A549 (cell line): ENCODE results near the gene ZNF467. TPM values are rescaled to one million over a fixed set of nuclear protein-coding genes. Genes with fewer than 3 reads are reported as not detected.

Source experiments
- ATAC-seq, 2 experiments: fragments of 200-7000 bp in 1 of 2; fragments of >200 bp in 1 of 2; cut with Nextera tagmentation in 1 of 2; cut with Tn5 transposase in 1 of 2; 3 replicates each; pipeline versions ENCODE4 v1.8.0 to v1.9.1; 2018 to 2020; ENCODE audit warnings: mild to moderate bottlenecking in 1 of 2, moderate library complexity in 1 of 2
- CTCF ChIA-PET: fragments of 300-600 bp; sonication (Branson Sonifier 250); formaldehyde crosslinking; extraction: SDS; loops from one replicate; lab custom pipeline; 2021; ENCODE audit warnings: antibody characterized with exemption, inconsistent platforms; lab: Yijun Ruan, JAX
- POLR2A ChIA-PET: fragments of 350-600 bp; formaldehyde crosslinking; extraction: SDS; loops from one replicate; lab custom pipeline; 2021; ENCODE audit warnings: antibody characterized with exemption, inconsistent platforms; lab: Yijun Ruan, JAX
- DNase-seq, 2 experiments: peaks; one replicate each; pipeline versions ENCODE4 v3.0.0 to v3.0.0-alpha.2; 2011 to 2016; ENCODE audit warnings: low read depth in 1 of 2, low spot score in 1 of 2
- FAIRE-seq: peaks from 2 replicates; lab custom pipeline; 2011; peaks lifted over from hg19 to GRCh38; lab: Jason Lieb, UNC
- H3K27ac ChIP-seq, 2 experiments: fragments of >200 bp; sonication (Bioruptor Twin); formaldehyde crosslinking; 3 replicates each; pipeline ENCODE4 v1.5.1; 2016 to 2017
- H3K4me1 ChIP-seq: fragments of >200 bp; sonication (Bioruptor Twin); formaldehyde crosslinking; 3 replicates; pipeline ENCODE4 v1.6.1; 2016
- H3K4me2 ChIP-seq: fragments of >200 bp; sonication (Bioruptor Twin); formaldehyde crosslinking; 3 replicates; pipeline ENCODE4 v1.6.1; 2016
- H3K4me3 ChIP-seq: fragments of >200 bp; sonication (Bioruptor Twin); formaldehyde crosslinking; 3 replicates; pipeline ENCODE4 v1.5.1; 2016
- H3K9me3 ChIP-seq: fragments of >200 bp; sonication (Bioruptor Twin); formaldehyde crosslinking; 3 replicates; pipeline ENCODE4 v1.6.1; 2016
- CBX2 ChIP-seq: fragments of 200-600 bp; sonication (generic); IDR thresholded peaks from 2 replicates; pipeline ENCODE4 v1.6.1; 2016; ENCODE audit warnings: low read depth, mild to moderate bottlenecking, borderline replicate concordance
- EP300 ChIP-seq, 2 experiments: fragments of >200 bp; sonication (Bioruptor Twin); formaldehyde crosslinking; IDR thresholded peaks; 2 replicates in 1 of 2; 3 replicates in 1 of 2; pipeline ENCODE4 v1.6.1; 2016 to 2017
- ESRRA ChIP-seq: fragments of 150-350 bp; IDR thresholded peaks from 2 replicates; pipeline ENCODE4 v1.6.1; 2014; ENCODE audit warnings: mild to moderate bottlenecking, low read length, borderline replicate concordance
- FOSB ChIP-seq: fragments of 250-450 bp; sonication (Bioruptor Pico); IDR thresholded peaks from 2 replicates; pipeline ENCODE4 v1.5.0; 2020; ENCODE audit warnings: mild to moderate bottlenecking, moderate library complexity
- GATA3 ChIP-seq: IDR thresholded peaks from 2 replicates; pipeline ENCODE4 v1.6.1; 2012; ENCODE audit warnings: borderline replicate concordance
- HDAC2 ChIP-seq: fragments of 200-600 bp; sonication (generic); IDR thresholded peaks from 2 replicates; pipeline ENCODE4 v1.6.1; 2016
- HEYL ChIP-seq: fragments of 250-450 bp; sonication (Bioruptor Pico); IDR thresholded peaks from 2 replicates; pipeline ENCODE4 v1.8.0; 2021; ENCODE audit warnings: mild to moderate bottlenecking, moderate library complexity
- HMGXB4 ChIP-seq: fragments of 250-450 bp; sonication (Bioruptor Pico); IDR thresholded peaks from 2 replicates; pipeline ENCODE4 v1.5.0; 2021; ENCODE audit warnings: mild to moderate bottlenecking, moderate library complexity, borderline replicate concordance
- HOXA7 ChIP-seq: fragments of 250-450 bp; sonication (Bioruptor Pico); IDR thresholded peaks from 2 replicates; pipeline ENCODE4 v1.5.0; 2020; ENCODE audit warnings: mild to moderate bottlenecking, moderate library complexity
- JUN ChIP-seq, 2 experiments: fragments of >200 bp; sonication (Bioruptor Twin); formaldehyde crosslinking; IDR thresholded peaks; 2 replicates in 1 of 2; 3 replicates in 1 of 2; pipeline ENCODE4 v1.6.1; 2016 to 2017
- KDM1A ChIP-seq: fragments of 200-600 bp; sonication (generic); IDR thresholded peaks from 2 replicates; pipeline ENCODE4 v1.6.1; 2016; ENCODE audit warnings: low read depth, mild to moderate bottlenecking
- KDM5A ChIP-seq: fragments of 200-600 bp; sonication (generic); IDR thresholded peaks from 2 replicates; pipeline ENCODE4 v1.6.1; 2016; ENCODE audit warnings: antibody characterized with exemption, mild to moderate bottlenecking
- MAFK ChIP-seq: fragments of 450-650 bp; IDR thresholded peaks from 2 replicates; pipeline ENCODE4 v1.6.1; 2014; ENCODE audit not compliant: partially characterized antibody
- MAX ChIP-seq: IDR thresholded peaks from 2 replicates; pipeline ENCODE4 v1.6.1; 2012
- MYC ChIP-seq: IDR thresholded peaks from 2 replicates; pipeline ENCODE4 v1.6.1; 2012; ENCODE audit warnings: mild to moderate bottlenecking, inconsistent platforms, low read length, improper control_type of control experiment, borderline replicate concordance
- NFE2L2 ChIP-seq: fragments of 150-350 bp; conservative IDR thresholded peaks from 2 replicates; pipeline ENCODE4 v1.6.1; 2014; ENCODE audit warnings: low read length
- NR3C1 ChIP-seq: fragments of >200 bp; sonication (Bioruptor Twin); formaldehyde crosslinking; IDR thresholded peaks from 3 replicates; pipeline ENCODE4 v1.6.1; 2017
- PBX3 ChIP-seq: IDR thresholded peaks from 2 replicates; pipeline ENCODE4 v1.6.1; 2012
- RAD21 ChIP-seq, 2 experiments: fragments of >200 bp in 1 of 2; sonication (Bioruptor Twin) in 1 of 2; formaldehyde crosslinking in 1 of 2; IDR thresholded peaks in 1 of 2; conservative IDR thresholded peaks in 1 of 2; 2 replicates in 1 of 2; 3 replicates in 1 of 2; pipeline ENCODE4 v1.6.1; 2012 to 2018; ENCODE audit warnings: inconsistent platforms in 1 of 2
- RNF2 ChIP-seq: fragments of 200-600 bp; sonication (generic); IDR thresholded peaks from 2 replicates; pipeline ENCODE4 v1.6.1; 2016; ENCODE audit warnings: low read depth, mild to moderate bottlenecking, antibody characterized with exemption, moderate library complexity, borderline replicate concordance
- TFCP2L1 ChIP-seq: fragments of 250-450 bp; sonication (Bioruptor Pico); IDR thresholded peaks from 2 replicates; pipeline ENCODE4 v1.5.0; 2021; ENCODE audit warnings: mild to moderate bottlenecking
- TP53 ChIP-seq: fragments of 250-450 bp; sonication (Bioruptor Pico); IDR thresholded peaks from 2 replicates; pipeline ENCODE4 v1.5.0; 2021; ENCODE audit warnings: mild to moderate bottlenecking, moderate library complexity
- ZC3H11A ChIP-seq: fragments of 450-650 bp; IDR thresholded peaks from 2 replicates; pipeline ENCODE4 v1.6.1; 2014; ENCODE audit warnings: antibody characterized with exemption, mild to moderate bottlenecking
- WGBS: methylation state at CpG from one replicate; pipeline ENCODE4 v1.1.6; 2017; ENCODE audit errors: missing lambda C conversion rate; 5-methylcytosine and 5-hydroxymethylcytosine counted together
- polyA plus RNA-seq, 4 experiments: library from polyadenylated mRNA; depleted of rRNA in 3 of 4; stranded (reverse); fragments of >200 nt; fragmentation: RNase III in 1 of 4; extraction: RNeasy Plus Mini Kit Qiagen cat#74134 plus additional on column Dnase treatment in 1 of 4; gene quantifications; 2 replicates in 3 of 4; 3 replicates in 1 of 4; pipeline ENCODE4 v1.2.3, GENCODE V29; 2011 to 2017
- TF ChIP-seq, protein P1 (sequence below): fragments of 450-650 bp; IDR thresholded peaks from 2 replicates; pipeline ENCODE4 v1.6.1; 2014; ENCODE audit warnings: antibody characterized with exemption

ZNF467 gene
- polyA plus RNA-seq, 2 of the 4 experiments (the other 2 are of a cell fraction), result 3.1 to 3.3 TPM

- TF ChIP-seq CBX2 (no peak), GATA3 (no peak), JUN (IDR thresholded peaks at IDR 0.05) (no peak), TP53 (CRISPR knock-in tag) (no peak), FOSB (CRISPR knock-in tag) (no peak), PBX3 (no peak), HEYL (CRISPR knock-in tag) (no peak), MAX (no peak), KDM5A (no peak)
- TF ChIP-seq, all 56 proteins: peak for 0
These were observed 33.3 kb upstream of the ZNF467 start (continued) for GRCh38 chr7:149806726-149807125.

GRCh38 chr7:149804106-149804505 is 30.7 kb upstream of the ZNF467 start:
- FAIRE-seq (no peak), DNase-seq (no peak), ATAC-seq (no peak; a peak in 2 of 6 replicates)
- Histone ChIP-seq H3K4me3 (no peak overlapping the region), H3K9me3 (no peaks in the 10 kb centered on the region), H3K27ac (no peak overlapping the region), H3K4me1 (no peaks in the 10 kb centered on the region), H3K4me2 (no peak overlapping the region)
- no peak for TF ChIP-seq MYC
- TF ChIP-seq RAD21 (conservative IDR thresholded peaks at IDR 0.05 in 1 of 2, IDR thresholded peaks at IDR 0.05 in 1 of 2), result no peak
- no peak for TF ChIP-seq PBX3
- no peak for TF ChIP-seq HDAC2
- TF ChIP-seq EP300 (IDR thresholded peaks at IDR 0.05), result no peak
- no peak for TF ChIP-seq TFCP2L1 (CRISPR knock-in tag)
- TF ChIP-seq, protein P1, sequence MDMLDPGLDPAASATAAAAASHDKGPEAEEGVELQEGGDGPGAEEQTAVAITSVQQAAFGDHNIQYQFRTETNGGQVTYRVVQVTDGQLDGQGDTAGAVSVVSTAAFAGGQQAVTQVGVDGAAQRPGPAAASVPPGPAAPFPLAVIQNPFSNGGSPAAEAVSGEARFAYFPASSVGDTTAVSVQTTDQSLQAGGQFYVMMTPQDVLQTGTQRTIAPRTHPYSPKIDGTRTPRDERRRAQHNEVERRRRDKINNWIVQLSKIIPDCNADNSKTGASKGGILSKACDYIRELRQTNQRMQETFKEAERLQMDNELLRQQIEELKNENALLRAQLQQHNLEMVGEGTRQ, result no peak
- no peak for TF ChIP-seq HMGXB4 (CRISPR knock-in tag)
- no peak for TF ChIP-seq RNF2
- no peak for TF ChIP-seq NFE2L2
- no peak for TF ChIP-seq TP53 (CRISPR knock-in tag)
- TF ChIP-seq HOXA7 (CRISPR knock-in tag), result no peak
- TF ChIP-seq KDM1A, result no peak
- no peak for TF ChIP-seq ZC3H11A
- no peak for TF ChIP-seq NR3C1
- no peak for TF ChIP-seq MAFK
- TF ChIP-seq ESRRA, result no peak
- WGBS, result 76% methylated on average over 6 of the region's 9 CpGs
- POLR2A ChIA-PET, result no interaction called here
- CTCF ChIA-PET, result no interaction called here
